Activated T-cell treated with anti-CD3 and anti-CD28 coated beads, Interleukin-2, amount 50 U/mL, for 1 hour (primary cell): ENCODE data around the gene LRP2BP.
"Not testable (repeated sequence)": the region's sequence is repeated elsewhere in the genome, so short reads cannot be mapped to it uniquely, and the experiment has no call there.

Source experiments
- DNase-seq: peaks from one replicate; pipeline ENCODE4 v3.0.0-alpha.2; 2020

Gene LRP2BP

DNA sequence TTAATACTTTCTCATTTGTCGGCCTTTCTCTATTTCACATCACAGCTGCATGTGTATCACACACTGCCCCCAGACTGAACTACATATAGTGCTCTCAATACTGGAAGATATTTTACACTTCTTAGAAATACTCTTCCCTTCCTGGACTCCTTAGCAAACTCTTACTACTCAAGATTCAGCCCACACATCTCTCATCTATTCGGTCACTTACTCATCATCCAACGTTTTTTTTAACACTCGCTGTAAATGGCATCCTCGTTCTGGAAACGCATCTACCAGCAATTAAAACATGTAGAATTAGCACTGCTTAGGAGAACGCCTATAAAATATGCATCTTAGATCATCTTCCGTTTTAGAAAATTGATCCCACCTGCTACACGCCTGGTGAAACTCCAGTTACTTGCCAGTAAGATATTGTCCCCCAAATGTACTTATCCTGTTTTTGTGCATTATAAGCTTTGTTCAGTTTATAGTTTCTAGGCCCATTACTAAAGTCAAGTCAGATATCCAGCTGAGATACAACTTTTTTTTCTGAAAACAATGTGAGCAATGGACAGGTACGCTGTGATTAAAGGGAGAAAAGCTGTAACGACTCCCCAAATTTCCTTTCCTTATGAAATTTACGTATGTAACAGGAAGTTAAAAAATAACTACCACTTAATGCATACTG is 1.0 kb downstream of the LRP2BP start:
- DNase-seq: no peak

DNA sequence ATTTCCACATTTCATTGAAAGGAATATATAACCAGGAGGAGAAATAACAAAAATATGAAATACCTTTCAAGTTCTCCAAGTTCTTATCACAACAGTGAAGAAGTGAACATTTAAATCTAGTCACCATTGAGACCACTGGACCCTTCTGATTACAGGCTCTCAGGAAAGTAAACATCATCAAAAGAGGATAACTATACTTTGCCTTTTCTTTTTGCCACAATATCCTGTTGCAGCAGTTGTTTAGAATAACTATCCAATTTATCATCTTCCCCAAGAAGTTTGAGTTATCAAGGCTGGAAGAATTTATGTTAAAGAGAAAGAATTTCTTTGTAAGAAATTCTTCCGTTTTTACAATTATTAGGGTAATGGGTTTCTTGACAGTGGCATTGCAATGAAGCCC is 3.6 kb downstream of the LRP2BP start:
- no peak for DNase-seq

DNA sequence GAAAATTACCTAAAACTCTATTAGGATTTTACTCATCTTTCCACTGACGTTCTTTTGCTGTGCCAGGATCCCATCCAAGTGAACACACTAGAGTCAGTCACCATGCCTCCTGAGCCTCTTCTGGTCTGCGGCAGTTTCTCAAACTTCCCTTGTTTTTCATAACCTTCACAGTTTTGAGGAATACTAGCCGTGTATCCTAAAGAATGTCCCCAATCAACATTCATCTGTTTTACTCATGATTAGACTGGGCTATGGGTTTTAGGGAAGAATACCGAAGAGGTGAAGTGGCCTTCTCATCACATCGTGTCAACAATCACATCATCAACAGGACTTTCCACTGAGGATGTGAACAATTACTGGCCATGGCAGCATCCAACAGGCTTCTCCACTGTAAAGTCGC is 4.8 kb downstream of the LRP2BP start:
- no peak for DNase-seq

DNA sequence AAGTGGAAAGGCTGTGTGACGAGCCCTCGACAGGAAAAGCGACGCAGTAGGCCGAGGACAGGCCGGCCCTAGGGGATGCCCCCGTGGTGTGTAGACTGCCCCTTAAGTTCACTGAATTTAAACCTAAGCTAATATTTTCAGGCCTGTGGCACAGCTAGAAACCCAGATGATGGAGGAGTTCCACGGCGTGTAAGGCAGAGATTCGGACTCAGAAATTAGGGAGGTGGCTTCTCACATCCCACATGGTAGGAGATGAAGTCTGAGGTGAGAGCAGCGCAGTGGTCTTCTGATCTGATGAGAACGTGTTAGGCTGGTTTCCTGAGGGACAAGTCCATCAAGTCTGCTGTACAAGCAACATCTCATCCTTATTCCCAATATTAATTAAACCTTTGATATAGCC is 7.8 kb downstream of the LRP2BP start:
- DNase-seq: no peak

DNA sequence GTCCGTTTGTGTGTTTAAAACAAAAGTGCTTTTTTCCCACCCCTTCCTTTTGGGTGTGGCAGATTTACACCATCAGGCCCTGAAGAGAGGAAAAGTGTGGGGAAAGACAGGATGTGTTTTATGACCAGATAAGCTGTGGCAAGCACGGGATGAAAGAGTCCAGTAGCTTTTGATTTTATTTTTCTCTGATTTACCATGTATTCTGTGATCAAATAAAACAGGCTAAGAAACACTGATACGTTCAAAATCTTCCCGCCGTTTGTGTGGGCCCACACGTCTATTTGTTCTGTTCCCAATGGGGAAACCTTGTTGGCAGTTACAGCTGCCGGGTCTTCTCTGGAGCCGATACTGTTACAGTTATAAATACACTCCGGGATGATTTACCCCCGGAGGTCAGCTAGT is 10.8 kb downstream of the LRP2BP start:
- DNase-seq: no peak

DNA sequence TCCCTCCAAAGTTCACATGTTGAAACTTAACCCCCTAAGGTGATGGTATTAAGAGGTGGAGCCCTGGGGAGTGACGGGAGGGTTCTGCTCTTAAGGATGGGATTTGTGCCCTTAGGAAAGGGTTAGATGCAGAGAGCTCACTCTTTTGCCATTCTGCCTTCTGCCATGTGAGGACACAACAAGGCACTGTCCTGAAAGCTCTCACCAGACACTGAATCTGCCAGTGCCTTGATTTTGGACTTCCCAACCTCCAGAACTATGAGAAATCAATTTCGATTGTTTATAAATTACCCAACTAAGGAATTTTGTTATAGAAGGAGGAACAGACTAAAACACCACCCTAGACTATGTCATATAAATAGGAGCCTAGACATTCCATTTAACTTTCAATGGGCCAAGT is 11.7 kb downstream of the LRP2BP start:
- DNase-seq: no peak

DNA sequence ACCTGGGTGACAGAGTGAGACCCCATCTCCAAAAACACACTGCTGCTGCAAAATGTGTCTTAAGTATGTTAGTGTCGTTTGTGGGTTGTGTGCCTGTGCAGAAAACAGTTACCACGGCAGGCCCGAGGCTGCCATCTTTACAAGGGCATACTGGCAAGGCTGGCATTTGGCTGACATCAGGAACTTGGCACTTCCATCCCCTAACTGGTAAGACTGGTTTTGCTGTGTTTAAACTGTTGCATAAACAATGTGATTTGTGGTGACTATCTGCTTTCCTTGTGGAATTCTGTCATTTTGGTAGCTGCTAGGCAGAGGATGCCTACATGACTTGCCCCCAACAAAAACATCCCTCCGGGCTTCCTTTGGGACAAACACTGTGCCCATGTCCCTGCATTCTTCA is 12.3 kb downstream of the LRP2BP start:
- no peak for DNase-seq

DNA sequence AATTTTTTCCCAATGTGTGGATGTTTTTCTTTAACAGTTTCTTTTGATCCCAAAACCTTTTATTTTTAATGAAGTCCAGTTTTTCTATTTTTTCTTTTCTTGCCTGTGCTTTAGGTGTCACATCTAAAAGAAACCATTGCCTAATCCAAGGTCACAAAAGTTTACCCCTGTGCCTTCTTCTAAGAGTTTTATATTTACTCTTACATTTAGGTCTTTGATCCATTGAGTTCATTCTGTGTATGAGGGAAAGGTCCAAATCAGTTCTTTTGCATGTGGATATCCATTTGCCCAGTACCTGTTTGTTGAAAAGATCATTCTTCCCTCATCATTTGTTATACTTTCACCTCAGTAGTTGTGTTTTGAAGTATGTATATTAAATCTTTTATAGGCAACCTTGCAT is 13.0 kb downstream of the LRP2BP start:
- DNase-seq: no peak

DNA sequence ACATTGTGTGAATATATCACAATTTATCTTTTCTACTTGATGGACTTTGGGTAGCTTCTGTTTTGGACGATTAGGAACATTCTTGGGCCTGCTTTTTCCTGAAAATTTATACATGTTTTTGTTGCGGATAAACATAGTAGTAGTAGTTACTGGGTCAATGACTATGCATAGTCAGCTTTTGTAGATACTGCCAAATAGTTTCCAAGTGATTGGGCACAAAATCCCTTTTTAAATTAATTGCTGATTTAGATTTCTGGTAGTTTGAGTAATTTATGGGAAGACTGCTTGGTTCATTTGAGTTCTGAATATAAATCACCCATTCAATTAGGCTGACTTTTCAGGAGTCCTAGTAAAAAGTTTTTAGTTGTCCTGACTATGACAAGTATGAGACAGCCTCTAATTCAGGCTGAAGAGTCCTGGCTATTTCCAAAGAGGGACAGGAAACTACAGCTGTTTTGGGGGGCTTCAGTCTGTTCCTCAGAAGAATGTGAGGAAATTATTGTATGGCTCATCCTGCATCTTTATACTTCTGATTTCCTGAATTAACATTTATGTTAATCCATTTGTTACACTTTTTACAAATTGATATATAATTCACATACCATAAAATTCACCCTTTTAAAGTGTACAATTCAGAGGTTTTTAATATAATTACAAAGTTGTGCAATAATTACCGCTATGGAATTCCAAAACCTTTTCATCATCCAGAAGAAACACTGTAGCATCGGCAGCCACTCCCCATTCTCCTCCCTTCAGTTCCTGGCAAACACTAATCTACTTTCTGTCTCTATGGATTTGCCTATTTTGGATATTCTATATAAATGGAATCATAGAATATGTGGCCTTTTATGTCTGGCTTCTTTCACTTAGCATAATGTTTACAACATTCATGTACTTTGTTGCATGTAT is 14.2 kb downstream of the LRP2BP start:
- no peak for DNase-seq

DNA sequence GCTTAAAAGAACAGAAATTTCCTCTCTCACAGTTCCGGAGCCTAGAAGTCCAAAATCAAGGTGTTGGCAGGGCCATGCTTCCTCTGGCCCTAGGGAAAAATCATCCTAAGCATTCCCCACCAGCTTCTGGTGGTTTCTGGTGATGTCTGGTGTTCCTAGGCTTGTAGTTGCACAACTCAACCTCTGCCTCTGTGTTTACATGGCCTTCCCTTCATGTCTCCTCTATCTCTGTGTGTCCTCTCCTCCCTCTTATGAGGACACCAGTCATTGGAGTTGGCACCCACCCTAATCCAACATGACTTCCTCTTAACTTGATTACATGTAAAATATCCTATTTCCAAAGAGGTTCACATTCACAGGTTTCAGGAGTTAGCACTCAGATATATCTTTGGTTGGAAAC is 15.4 kb downstream of the LRP2BP start:
- no peak for DNase-seq

DNA sequence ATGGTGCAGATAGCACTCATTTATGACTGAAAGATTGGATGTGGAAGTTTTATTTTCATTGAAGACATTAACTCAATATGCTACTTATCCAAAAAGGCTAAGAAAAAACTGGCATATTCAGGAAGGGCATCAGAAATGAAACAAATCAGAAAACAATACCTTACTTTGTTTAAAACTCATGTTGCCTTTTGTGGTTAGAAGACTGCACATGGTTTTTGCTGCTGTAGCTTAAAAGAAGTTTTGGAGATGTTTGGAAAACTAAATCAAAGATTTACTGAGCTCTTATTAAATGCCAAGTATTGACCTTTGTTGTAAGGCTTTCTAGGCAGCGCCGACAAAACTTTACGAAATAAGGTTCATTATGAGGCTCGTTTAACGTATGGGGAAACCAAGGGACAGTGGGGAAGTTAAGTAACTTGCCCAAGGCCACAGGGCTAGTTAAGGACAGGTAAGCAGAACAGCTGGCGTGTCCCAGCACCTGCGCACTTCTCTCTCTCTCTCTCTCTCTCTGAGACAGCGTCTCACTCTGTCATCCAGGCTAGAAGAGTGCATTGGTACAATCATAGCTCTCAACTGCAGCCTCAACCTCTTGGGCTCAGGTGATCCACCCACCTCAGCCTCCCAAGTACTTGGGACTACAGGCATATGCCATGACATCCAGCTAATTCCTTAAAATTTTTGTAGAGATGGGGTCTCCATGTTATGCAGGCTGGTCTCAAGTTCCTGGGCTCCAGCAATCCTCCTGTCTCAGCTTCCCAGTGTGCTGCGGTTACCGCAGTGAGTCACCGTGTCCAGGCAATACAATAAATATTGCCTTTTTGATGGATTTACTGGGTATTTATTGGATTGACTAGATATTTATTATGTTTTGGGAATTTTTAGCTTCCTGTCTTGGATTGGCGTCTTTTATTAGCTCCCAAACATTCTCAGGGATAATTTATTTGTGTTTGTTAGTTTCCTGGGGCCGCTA is 16.1 kb downstream of the LRP2BP start:
- no peak for DNase-seq

DNA sequence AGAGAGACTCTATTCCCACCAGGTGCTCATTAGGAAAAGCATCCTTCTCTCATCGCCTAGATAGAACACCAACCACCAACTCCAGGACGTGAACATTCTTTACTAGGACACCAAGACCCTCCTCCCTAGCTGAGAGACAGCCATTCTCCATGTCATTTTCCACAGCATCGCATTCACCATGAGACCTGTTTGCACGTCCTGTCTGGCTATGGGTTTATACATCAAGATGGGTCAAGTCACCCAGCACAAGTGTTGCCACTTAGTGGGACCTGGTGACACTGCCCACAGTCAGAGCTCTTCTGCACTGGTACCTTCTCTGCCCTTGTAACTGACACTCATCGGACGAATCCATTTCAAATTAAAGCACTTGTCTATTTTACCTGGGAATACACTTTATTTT is 17.5 kb downstream of the LRP2BP start:
- DNase-seq: no peak

DNA sequence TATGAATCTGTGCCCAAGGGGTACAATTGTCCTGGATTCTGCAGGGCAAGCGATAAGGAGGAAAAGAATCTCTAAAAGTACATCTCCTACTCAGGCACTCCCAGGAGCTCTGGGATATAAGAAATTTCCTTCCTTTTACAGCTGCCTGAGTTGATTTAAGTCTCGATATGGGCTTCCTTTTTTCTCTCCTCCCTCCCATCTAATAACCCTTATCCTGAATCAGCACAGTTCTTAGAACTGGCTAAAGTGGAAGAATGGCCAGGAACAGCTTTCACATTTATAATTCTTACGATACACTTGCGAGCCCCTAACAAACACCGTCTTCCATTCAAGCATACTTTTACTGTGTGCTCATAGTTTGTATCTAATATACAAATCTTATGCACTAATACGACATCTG is 21.2 kb downstream of the LRP2BP start:
- no peak for DNase-seq

DNA sequence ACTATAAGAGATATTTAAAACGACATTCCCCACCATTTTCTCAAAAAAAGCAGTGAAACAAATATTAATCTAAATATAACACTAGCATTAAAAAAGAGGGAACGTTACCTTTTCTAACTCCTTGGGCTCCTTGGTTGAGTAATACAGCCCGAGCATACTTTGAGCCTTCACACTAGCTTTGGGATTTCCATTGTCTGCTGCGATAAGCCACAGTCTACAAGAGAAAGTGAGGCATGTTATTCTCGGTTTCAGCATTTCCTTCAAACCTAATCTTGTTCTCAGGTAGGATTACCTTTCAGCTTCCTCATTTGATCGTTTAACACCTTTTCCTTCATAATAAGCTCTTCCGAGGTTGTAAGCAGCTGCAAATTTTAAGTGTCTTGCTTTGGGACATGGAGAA is 21.7 kb downstream of the LRP2BP start:
- no peak for DNase-seq

DNA sequence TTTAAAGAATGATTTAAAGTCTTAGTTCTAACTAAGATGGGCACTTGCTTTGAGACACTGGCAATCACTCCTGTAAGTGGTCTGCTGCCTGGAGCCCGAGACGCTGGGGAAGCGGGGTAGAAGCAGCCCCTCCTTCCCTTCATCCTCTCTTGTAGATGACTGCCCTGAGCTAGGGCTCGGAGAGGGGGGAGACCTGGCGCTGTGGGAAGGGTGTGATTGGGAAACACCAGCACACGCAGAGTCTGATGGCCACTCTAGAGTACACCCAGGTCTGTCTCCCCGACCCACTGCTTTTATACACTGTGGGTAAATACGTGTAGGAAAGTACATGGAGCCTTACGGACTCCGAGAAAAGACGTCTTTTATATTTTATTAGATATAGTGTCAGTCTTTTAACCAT is 24.0 kb downstream of the LRP2BP start:
- no peak for DNase-seq

DNA sequence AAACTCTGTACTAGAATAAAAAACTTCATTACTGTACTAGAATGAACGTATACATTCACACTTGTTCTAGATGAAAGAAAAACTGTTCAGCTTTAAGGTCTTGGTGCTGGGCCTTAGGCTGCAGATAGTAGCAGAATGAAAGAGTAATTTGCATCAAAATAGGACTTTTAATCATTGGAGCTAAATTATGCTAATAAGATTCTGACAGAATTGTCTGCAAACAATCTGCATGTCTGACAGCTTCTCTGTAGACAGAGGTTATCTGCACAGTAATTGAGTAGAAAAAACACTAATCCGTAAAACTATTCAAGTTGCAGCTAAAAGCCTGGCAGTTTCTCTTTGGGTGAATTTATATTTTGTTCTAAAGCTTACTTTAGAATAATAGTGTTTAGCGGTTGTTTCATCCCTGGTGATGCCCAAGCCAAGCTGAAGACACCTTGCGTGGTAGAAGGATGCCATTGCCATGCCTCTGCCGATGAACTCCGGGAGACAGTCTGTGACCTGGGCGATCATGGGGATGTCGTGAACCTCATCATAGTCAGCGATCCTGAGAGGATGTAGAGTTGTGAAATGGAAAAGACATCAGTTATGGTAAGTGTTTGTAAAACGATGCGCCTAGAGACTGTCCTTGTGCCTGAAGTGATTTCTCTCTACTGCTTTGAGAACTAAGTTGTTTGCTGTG is 25.3 kb downstream of the LRP2BP start:
- DNase-seq: no peak

DNA sequence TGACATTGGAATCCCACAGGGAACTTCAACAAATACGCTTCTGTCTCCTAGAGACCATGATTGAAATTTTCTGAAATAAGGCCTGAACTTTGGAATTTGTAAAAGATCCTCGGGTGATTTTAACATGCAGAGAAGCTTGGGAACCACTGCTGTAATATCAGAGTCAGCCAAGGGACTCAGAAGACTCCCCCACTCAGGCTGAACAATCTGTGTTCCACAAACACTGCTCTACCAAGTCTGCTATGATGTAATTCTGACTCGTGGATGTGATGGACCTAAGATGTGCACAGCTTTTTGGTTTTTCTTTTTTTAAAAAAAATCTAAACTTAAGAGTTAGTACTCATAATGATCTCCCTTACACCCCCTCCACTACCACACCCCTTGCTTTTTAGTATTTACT is 26.0 kb downstream of the LRP2BP start:
- DNase-seq: no peak

DNA sequence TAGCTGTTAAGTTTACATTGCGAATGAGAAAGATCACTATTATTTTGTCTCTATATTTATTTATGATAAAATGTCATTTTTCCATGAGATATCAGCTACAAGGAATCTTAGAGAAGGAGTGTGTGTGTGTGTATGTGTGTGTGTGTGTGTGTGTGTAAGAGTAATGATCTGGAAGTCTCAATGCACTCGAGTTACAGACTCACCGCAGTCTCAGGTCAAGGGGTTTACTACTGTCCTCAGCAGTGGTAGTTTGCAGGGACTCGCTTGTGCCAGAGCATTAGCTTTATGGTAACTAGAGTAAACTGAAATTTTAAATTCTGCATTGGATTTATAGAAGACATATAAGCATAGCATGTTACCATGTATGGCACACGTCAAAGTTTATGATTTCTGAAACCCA is 30.8 kb downstream of the LRP2BP start:
- DNase-seq: no peak

DNA sequence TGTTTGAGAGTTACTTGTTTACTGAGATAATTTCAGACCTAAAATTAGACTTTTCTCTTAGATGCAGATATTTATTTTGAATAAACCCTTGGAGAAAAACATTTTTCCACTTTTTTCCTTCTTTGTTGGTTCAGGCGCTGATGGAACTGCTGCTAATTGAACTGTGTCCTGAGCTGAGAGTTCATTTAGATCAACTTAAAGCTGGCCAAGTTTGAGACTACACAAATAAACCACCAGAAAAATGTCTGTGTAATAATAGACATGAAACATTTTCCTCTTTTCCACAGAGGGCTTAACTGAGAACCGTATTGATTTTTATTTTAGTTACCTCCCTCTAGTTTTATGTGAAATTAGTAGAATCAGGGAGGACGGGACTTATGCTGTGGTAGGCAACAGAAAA is 32.5 kb downstream of the LRP2BP start:
- DNase-seq: no peak

DNA sequence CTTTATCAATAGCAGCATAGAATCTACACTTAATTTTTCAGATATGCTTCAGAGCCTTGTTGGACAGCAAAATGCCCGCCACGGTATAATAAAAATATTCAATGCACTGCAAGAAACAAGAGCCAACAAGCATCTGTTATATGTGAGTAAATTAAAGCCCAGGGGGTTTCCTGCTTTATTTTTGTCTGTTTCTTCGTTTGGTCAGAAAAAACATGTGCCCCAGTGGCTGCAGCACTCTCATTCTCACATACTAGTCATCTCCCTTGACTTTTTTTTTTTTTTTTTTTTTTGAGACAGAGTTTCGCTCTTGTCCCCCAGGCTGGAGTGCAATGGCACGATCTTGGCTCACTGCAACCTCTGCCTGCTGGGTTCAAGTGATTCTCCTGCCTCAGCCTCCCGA is 33.2 kb downstream of the LRP2BP start:
- DNase-seq: not testable (repeated sequence)

DNA sequence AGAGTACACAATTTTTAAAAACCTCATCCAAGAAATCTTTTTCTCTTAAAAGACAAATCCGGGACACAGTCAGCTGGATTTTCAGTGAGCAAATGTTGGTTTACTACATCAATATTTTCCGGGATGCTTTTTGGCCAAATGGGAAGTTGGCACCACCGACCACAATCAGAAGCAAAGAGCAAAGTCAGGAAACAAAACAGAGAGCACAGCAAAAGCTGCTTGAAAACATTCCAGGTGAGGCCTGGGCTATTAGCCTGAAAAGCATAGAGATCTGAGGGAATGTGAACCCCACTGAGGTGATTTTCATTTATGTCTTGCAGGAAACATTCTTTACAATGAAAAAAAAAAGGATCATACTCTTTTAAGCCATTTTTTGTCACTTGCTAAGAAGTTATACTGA is 33.9 kb downstream of the LRP2BP start:
- no peak for DNase-seq

DNA sequence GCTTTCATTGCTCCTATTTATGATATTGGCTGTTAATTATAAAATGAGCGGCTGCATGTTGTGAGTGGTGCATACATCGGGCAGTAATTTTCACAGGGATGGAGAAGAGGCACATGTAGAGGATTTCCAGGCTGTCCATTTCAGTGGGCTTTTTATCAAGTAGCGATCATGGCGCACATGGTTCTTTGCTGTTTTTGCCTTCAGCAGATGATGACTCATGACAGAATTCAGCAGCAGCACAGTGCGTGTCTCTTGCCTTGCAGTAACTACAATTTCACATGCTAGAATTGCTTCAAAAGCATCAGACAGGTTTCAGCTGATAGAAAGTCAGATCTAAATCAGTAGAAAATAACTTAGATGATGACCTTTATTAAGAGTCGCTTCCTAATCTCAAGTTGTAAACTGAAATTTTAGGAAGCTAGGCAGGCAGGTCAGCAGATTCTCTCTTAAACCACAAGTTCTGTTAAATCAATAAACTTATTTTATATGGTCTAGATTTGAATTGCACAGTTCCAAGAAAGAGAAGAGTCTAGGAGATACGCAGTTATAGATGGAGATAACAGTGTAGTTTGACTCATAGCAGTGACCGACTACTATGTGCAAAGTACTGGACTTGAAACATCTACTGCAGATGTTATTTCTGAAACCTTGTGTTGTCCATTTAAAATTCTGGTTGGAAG is 35.8 kb downstream of the LRP2BP start:
- DNase-seq: no peak
